ENCODE measurements around the gene SPOCK1.

DNA sequence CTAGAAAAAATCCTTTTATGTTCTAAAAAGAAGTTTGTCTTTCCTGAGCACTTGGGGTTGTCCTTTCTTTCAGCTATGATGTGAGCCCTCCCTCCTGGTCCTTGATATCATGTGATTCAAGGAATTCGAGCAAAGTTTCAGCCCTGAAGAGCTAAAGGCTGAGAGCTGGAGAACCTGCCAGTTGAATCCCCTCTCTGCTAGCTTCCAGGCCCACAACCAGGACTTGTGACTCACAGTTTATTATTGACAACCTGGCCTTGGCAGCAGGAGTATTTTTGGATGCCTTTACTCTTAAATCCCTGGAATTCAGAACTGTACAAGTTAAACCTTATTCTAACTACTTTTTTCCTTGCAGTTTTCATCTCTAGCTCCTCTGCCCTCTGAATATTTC is 182.8 kb downstream of the SPOCK1 start:
- no peak for TF ChIP-seq EZH2 (IDR thresholded peaks at IDR 0.05; ENCODE audit: borderline replicate concordance)
- TF ChIP-seq, protein P1, sequence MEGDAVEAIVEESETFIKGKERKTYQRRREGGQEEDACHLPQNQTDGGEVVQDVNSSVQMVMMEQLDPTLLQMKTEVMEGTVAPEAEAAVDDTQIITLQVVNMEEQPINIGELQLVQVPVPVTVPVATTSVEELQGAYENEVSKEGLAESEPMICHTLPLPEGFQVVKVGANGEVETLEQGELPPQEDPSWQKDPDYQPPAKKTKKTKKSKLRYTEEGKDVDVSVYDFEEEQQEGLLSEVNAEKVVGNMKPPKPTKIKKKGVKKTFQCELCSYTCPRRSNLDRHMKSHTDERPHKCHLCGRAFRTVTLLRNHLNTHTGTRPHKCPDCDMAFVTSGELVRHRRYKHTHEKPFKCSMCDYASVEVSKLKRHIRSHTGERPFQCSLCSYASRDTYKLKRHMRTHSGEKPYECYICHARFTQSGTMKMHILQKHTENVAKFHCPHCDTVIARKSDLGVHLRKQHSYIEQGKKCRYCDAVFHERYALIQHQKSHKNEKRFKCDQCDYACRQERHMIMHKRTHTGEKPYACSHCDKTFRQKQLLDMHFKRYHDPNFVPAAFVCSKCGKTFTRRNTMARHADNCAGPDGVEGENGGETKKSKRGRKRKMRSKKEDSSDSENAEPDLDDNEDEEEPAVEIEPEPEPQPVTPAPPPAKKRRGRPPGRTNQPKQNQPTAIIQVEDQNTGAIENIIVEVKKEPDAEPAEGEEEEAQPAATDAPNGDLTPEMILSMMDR (IDR thresholded peaks at IDR 0.05; ENCODE audit: poor library complexity) = no peak

All from hepatocyte (in vitro differentiated cells).